GM18507 (cell line): ENCODE measurements around the gene RBM20.
A peak's percentile ranks its signal among the peaks of the same experiment; 100 is the strongest.
"Not testable (repeated sequence)": the region's sequence is repeated elsewhere in the genome, so short reads cannot be mapped to it uniquely, and the experiment has no call there.

Experiments used
- DNase-seq: peaks from one replicate; pipeline ENCODE4 v3.0.0; 2011; ENCODE audit warnings: low read depth; ENCODE audit not compliant: insufficient read length; ENCODE audit errors: extremely low spot score
- FAIRE-seq: peaks from 2 replicates; lab custom pipeline; 2011; peaks lifted over from hg19 to GRCh38; lab: Jason Lieb, UNC

The RBM20 gene

DNA sequence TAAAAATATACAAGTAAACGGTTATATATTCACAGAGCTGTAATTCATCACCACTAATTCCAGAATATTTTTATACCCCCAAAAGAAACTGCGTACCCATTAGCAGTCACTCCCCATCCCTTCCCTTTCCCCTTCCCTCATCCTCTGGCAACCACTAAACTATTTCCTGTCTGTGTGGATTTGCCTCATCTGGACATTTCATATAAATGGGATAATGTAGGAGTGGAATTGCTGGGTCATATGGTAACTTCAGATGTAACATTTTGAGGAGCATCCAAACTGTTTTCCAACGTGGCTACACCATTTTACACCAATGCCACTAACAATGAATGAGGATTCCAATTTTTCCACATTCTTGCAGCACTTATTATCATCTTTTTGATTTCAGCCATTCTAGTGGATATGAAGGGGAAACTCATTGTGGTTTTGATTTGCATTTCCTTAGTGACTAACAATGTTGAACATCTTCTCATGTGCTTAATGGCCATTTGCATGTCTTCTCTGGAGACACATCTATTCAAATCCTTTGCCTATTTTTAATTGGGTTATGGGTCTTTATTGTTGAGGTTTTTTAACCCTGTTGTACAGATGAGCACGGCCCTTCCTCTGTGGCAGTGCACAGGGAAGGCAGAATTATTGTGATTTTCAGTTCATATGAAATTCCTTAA, 79.2 kb downstream of the RBM20 start:
- DNase-seq, result no peak
- peak; percentile 55 for FAIRE-seq

DNA sequence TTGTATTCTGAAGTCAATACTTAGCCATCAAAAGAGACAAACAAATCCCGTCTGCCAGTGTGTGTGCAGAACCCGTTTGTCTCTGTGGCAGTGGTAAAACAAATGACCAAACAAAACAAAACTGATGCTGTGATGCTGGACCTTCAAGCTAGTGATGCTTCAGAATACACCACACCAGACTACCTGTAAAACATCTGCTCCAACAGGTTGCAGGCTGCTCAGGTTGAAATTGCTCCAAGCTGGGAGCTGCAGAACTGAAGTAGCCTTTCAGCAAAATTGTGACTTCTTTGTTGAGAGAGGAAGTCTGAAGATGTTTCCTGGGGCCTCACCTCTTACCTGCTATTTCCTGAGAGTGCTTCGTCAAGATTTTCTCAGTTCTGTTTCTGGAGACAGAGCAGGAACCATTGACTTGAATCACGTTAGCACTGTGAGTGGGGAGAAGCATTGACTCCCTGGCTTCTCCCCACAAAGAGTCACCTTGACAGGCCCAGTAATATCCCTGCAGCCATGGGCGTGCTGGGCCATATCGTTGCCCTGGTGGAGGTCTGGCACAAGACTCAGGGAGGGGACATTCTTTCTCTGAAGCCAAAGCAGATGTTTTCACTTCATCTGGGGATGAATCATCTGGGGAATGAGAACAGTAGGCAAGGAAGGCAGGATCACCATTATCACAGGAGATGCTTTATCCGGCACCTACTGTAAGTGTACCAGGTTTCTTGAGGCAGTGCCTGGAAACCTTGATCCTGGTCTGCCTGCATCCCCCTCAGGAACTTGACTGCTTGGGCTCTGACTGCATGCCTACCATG, 80.2 kb downstream of the RBM20 start:
- DNase-seq, result no peak
- peak; percentile 78 for FAIRE-seq

DNA sequence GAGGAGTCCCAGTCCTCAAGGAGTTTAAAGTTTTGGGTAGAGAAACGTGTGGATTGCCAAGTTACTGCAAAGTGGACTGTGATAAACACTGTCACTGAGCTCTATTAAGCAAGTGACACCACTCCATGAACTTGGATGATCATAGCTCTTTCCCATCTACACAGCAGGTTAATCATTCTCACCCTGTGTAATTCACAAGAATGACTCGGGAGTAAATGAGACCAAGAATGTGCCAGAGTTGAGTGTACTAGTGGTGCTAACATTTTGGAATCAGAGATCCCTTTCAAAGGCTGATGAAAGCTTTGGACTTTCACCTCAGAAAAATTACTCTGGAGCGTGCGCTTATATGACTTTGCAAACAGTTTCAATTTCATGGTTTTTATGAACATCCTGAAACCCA, 80.8 kb downstream of the RBM20 start:
- DNase-seq, result no peak
- FAIRE-seq, result no peak

DNA sequence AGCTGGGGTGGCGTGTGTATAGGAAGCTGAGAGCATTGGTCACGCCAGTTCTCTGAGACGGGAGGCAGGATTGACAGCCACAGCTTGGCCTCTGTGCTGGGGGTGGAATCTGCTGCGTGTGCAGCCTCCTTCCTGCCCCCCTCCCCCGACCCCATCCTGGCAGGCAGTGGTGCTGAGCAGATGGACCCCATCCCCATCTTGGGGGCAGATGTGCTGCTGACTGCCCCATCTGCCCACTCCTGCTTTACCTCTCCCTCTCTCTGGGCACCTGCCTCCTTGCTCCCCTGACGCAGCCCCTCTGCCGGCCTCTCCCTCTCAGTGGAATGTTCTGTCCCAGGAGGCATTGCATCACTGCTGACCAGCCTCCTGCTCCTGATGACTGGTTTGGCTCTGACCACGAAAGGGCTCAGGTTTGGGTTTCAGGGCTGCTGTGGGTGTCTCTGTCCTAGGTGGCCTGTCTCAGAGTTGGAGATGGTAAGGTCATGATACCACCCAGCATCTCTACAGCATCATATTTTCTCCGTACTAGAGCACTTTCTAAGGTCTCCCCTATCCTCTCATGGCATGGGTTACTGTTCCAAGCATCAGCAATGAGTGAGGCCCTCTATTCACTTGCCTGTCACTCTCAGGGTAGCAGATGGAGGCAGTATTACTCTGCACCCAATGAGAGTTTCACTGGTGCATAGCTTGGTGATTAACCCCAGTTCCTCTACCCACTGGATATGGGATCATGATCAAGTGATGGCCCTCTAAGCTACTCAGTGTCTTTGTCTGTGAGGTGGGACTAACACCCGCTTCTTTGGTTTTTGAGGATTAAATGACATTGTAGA, 81.9 kb downstream of the RBM20 start:
- FAIRE-seq, result no peak
- DNase-seq, result no peak

DNA sequence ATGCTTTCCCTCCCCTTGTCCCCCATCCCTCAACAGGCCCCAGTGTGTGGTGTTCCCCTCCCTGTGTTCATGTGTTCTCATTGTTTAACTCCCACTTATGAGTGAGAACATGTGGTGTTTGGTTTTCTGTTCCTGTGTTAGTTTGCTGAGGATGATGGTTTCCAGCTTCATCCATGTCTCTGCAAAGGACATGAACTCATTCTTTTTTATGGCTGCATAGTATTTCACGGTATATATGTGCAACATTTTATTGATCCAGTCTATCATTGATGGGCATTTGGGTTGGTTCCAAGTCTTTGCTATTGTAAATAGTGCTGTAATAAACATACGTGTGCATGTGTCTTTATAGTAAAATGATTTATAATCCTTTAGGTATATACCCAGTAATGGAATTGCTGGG, 83.6 kb downstream of the RBM20 start:
- not testable (repeated sequence) for DNase-seq, FAIRE-seq

DNA sequence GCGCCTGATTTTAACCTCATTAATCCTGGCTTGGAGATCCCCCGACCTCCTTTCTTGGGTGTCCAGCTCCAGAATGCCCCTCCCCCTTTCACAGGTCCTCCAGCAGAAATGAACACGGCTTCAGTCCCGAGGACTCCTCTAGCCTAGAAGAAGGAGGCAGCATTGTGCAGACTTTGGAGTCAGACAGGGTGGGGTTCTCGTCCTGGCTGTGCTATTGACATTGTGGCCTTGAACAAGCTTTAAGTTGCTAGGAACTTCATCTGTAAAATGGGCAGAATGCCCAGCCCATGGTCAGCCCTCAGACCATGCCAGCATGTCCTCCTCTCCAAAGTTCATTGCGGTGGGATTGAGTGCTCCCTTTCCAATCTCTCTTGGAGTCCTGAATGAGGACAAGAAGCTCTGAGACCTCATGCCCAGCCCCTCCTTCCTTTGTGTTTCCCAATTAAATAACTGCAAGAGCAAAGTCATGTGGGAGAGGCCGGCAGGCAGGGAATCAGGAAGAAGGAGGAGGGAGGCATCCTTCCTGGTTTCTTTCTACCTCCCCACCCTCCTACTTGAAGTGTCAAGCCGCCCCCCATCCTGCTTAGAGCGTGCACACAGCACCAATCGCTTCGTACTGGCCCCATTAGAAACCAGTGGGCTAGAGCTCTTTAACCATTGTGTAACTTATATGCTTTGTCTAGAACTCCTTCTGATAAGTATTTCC, 86.4 kb downstream of the RBM20 start:
- FAIRE-seq (no peak), DNase-seq (no peak)

DNA sequence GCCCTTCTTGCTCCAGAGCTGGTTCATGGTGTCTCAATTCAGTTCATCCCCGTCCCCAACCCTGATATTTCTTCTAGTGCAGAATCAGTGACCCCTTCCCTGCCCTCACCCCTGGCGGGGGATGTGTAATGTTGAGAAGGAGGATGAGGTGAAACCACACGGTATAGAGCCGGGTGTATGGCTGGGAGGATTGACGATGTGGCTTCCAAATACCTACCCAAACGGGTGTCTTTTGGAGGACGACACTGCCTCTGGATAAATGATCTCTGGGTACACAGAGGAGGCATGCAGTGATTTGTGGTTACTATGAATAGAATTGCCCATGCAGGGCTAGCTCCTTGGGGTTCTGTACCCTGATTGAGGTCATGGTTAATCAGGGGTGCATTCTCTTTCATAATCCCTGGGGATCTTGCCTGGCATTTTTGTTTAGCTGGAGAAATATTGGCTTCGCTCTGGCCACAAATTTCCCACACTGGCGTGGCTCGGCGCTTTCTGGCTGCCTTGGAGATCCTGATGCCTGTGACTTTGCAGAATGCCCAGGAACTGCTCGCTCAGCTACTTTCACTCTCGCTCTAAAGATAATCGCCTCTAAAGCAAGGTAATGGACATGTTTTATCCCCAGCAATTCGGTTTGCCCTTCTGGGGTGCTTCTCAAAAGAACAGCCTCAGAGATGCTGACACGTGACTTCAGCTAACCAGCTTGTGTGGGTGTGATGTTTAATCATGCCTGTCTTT, 89.2 kb downstream of the RBM20 start:
- no peak for DNase-seq
- FAIRE-seq, result no peak

DNA sequence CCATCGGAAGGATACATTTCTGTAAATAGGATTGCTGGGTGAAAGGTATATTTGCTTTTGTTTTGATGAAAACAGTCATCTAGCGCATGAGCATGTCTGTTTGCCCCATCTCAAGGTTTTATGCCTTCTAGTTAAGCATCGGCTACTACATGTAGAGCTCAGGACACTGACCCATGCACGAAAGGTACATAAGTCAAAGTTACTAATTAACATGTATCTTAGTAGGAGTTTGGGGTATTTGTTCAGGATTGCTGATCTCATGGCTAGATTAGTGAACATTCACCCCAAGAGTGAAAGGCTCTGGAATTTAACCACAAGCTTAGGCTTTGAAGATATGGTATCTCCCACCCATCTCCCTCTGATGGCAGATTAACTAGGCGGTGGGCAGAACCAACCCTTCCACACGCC, 91.5 kb downstream of the RBM20 start:
- DNase-seq (no peak), FAIRE-seq (no peak)

DNA sequence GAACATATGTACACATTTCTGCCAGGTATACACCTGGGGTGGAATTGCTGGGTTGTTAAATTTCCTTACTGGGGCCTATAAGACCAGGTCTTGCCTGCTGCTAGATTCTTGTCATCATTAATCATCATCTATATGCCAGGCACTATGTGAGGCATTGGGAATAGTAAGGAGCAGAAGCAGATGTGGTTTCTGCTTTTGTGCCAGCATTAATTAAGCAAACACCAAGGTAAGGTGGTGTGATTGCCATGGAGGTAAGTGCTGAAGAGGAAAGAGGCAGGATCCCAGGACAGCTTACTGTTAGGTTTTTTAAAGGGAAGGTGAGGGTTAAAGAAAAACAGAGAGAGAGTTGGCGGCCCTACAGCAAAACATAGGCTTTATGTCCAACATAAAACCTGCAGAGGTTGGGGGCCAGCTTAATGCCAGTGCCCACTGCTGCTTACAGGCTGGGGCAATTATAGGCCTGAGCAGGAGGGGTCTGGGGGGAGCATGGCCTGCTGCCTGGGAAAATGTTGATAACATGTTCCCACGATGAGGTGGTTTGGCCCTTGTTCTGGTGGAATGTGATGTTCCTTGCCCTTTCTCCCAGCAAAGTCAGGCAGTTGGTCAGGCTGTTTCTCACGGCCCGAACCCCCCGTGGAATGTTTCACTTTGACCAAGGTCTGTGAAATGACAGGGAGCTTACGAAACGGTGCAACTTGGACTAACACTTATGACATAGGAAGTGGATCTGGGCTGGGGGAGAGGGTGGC, 93.9 kb downstream of the RBM20 start:
- DNase-seq (no peak), FAIRE-seq (no peak)

DNA sequence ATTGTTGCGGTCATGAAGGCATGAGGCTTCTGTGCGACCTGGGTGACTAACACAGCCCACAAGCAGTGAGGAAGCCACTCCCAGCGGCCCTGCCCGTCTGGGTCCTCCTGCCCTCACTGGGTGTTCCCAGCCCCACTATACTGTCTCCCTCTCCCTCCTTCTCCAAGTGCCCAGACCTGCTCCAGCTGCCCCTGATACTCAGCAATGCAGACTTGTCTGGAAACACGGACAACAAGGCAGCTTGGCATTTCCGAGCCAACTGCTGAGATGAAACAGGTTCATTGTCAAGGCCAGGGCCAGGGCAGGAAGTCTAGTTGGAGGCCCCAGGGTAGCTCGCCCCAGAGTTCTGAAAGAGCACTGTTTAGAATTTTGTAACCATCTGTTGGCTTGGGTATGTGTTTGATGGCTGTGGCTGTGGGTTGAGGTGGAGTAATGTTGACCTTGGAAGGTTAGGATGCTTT, 95.7 kb downstream of the RBM20 start:
- no peak for FAIRE-seq
- no peak for DNase-seq

DNA sequence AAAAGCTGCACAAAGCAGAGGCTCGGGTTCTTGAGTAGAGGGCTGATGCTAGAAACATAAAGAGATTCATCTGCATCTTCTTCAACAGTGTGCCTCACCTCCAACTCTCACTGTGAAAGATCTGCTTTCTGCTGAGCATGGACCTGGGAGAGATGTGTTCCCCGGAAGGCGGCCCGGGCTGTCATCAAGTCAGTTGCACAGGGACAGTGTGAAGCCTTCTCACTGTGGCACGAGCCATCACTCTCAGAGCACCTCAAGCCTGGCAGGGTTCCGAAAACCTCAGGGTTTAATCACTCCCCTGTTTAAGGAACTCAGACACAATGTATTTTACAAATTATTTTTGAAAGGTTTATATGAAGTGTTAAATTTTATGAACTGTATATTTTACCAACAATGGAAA, 98.7 kb downstream of the RBM20 start:
- no peak for DNase-seq
- no peak for FAIRE-seq

DNA sequence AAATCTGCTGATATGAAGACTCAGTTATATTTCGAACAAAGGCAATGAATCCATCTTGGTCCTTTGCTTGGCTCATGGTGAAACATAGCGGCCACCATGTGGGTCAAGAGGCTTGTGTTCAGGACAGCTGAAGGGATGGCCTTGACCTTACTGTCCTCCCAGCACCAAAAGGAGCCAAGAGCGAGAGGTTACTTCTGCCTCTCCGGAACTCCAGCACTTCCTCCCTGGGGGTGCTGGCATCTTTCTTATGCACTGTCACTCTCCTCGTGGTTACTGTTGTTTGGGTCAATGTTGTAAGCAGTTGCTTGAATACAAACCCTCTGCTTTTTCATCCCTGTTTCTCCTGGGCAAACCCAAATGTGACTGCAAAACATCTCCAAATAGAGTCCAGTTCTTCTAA, 100.6 kb downstream of the RBM20 start:
- FAIRE-seq (no peak), DNase-seq (no peak)

DNA sequence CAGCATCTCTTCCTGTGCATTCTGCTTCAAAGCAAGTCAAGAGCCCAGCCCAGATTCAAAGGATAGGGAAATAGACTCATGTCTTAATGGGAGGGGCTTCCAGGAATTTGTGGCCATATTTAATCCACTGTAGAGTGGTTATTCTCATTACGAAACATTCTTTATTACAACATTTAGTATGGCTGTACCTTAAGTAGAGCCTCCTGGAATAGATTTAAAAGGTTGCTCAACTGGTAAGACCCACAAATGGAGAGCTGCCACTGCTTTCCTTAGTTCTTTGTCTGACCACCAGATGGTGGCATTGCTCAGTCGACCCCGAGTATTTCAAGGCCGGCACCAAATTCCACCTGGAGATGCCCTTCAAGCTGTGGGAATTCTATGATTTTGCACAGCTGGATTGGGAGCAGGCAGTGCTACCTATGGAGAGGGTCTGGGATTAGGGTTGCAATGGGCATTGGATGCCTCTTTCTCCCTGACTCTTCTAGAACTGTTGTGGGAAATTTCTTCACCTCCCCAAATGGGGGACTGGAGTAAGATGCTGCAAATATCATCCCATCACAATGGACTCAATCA, 102.2 kb downstream of the RBM20 start:
- FAIRE-seq, result no peak

DNA sequence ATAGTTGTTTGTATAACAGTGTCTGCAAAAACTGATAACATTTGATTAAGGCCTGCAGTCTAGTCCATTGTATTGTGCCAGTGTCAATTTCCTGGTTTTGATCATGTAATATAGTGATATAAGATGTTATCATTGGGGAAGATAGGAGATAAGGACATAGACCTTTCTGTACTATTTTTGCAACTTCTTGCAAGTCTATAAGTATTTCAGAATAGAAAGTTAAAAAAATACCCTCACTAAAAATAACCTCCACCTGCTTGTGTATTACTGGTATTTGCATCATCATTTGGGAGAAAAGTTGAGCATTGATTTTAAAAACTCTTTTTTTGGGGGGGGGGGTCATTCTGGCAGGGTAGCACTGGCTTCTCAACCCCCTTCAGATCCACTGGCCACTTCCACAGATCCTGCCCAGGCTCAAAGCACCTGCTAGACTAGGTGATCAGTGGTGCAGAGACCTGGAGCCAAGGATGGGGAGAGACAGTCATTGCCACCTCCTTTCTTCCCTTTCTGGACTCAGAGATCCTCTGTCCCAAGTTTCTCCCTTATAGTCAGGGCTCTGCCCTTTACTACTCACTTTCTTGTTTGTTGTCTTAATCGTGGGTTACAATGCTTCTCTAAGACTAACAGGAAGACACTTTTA, 103.0 kb downstream of the RBM20 start:
- FAIRE-seq (no peak), DNase-seq (no peak)

More for the DNA sequence above, 102.2 kb downstream of the RBM20 start:
- no peak for DNase-seq

DNA sequence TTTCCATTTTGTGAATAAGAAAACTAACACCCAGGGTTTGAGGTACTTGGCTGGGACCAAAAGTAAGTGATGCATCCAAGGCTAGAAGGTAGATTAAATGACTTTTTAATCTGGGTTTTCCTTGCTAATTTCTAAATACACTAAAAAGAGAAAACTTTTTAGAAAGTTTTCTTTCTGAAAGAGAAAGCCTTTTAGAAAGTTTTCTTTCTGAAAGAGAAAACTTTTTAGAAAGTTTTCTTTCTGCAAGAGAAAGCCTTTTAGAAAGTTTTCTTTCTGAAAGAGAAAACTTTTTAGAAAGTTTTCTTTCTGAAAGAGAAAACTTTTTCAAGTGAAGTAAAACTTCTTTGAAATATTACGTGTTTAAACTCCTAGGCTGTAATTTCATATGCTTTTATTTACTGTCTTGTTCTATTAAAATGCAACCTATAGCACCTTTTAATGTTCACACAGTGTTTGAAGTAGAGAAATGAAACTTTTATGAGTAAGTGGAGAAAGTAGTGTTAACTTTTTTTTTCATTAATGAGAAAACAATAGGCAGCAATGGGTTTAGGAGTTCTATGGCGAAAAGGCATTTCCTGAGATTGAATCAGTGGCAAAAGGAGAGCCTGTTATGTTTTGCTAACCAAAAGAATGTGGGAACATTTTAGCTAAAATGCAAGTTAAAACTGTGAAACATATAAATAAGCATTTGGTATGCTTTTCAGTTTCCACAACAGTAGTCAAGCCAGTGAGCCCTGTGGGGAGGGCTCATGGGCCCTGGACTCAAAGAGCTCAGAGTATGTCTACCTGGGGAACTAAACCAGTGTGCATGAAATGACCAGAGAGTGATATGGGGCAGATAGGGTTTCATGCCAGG, 103.7 kb downstream of the RBM20 start:
- FAIRE-seq (peak; percentile 67), DNase-seq (no peak)

DNA sequence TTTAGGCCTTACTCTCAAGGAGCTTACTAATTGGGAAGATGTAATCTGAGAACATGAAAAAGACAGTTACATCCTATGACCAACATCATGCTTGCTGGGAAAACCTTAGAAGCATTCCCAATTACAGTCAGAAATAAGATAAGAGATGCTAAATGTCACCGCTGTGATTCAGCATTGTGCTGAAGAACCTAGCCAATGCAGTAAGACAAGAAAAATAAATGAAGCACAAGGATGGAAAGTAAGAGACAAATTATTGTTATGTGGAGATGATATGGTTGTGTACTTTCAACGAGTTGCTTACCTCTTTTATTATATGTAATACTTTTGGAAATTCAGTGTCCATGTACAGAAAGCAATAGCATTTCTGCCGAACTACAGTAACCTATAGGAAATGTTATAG, 104.8 kb downstream of the RBM20 start:
- no peak for DNase-seq
- no peak for FAIRE-seq

DNA sequence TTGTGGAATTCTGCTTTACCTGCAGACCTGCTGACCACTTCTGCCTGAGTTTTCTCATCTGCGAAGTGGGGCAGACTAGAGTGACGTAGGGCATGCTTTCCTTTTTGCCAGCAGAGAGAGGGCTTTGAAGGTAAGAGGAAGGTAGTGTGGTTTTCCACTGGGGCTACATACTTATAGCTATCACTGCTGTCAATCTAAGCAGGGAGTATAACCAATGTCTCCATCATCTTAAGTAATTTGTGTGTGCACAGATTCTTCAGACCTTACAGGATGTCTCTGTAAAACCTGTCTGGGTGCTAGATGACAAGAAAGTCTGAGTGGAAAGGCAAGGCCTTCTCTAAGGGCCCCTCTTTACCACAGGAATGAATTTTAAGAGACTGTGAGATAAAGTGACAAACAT, 106.8 kb downstream of the RBM20 start:
- DNase-seq (no peak), FAIRE-seq (no peak)
